Testis (tissue), 2 donors: ENCODE measurements around the gene TAS2R39.

Experiments
- POLR2A ChIP-seq: fragments of 450-650 bp; IDR thresholded peaks from one replicate; pipeline ENCODE4 v1.6.1; 2017; ENCODE audit warnings: antibody characterized with exemption, mild to moderate bottlenecking, moderate library complexity
- TF ChIP-seq, protein P1 (sequence below), 3 experiments: fragments of 450-650 bp in 2 of 3; fragments of 200-600 bp in 1 of 3; sonication (generic) in 1 of 3; IDR thresholded peaks; one replicate each; pipeline ENCODE4 v1.5.1; 2016 to 2019; ENCODE audit warnings: antibody characterized with exemption in 3 of 3, mild to moderate bottlenecking in 2 of 3, moderate library complexity in 1 of 3

DNA sequence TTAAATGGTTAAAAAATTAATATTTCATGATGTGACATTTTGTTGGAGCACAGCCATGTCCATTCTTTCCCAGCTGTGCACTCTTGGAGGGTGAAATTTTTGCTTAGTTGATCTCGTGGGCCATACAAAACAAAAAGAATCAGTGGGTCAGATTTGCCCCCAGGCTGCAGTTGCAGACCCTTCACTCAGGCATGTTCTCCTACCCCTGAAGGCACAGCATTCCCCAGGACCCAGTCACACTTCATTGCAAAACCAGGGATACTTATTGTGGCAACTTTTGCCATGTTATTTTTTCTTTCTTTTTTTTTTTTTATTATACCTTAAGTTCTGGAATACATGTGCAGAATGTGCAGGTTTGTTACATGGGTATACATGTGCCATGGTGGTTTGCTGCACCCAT, 44.6 kb downstream of the TAS2R39 start:
- TF ChIP-seq, protein P1, sequence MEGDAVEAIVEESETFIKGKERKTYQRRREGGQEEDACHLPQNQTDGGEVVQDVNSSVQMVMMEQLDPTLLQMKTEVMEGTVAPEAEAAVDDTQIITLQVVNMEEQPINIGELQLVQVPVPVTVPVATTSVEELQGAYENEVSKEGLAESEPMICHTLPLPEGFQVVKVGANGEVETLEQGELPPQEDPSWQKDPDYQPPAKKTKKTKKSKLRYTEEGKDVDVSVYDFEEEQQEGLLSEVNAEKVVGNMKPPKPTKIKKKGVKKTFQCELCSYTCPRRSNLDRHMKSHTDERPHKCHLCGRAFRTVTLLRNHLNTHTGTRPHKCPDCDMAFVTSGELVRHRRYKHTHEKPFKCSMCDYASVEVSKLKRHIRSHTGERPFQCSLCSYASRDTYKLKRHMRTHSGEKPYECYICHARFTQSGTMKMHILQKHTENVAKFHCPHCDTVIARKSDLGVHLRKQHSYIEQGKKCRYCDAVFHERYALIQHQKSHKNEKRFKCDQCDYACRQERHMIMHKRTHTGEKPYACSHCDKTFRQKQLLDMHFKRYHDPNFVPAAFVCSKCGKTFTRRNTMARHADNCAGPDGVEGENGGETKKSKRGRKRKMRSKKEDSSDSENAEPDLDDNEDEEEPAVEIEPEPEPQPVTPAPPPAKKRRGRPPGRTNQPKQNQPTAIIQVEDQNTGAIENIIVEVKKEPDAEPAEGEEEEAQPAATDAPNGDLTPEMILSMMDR (IDR thresholded peaks at IDR 0.05) = no peak
- TF ChIP-seq POLR2A = no peak
